Small intestine (tissue), 7 donors: ENCODE results near the gene PDE11A. TPM values are rescaled to one million over a fixed set of nuclear protein-coding genes. Genes with fewer than 3 reads are reported as not detected.
A peak's percentile ranks its signal among the peaks of the same experiment; 100 is the strongest.
"Not testable (repeated sequence)": the region's sequence is repeated elsewhere in the genome, so short reads cannot be mapped to it uniquely, and the experiment has no call there.

ENCODE experiments used
- DNase-seq, 2 donors: peaks; one replicate each; pipeline versions ENCODE4 v3.0.0 to v3.0.0-alpha.2; 2013
- FAIRE-seq: peaks from 2 replicates; lab custom pipeline; 2012; peaks lifted over from hg19 to GRCh38; lab: Jason Lieb, UNC
- H3K27ac ChIP-seq, 3 donors: one replicate each; pipeline ENCODE4 v1.5.1; 2013; ENCODE audit warnings: low read length in 2 of 3, mild to moderate bottlenecking in 2 of 3, control low read depth in 1 of 3, inconsistent platforms in 1 of 3, low read depth in 1 of 3, moderate library complexity in 1 of 3
- H3K27me3 ChIP-seq, 3 donors: one replicate each; pipeline ENCODE4 v1.6.1; 2013; ENCODE audit warnings: low read length in 3 of 3, inconsistent platforms in 1 of 3; ENCODE audit not compliant: control insufficient read depth in 3 of 3, insufficient read depth in 3 of 3
- H3K36me3 ChIP-seq, 3 donors: one replicate each; pipeline ENCODE4 v1.6.1; 2013; ENCODE audit warnings: low read length in 3 of 3, inconsistent platforms in 1 of 3, low read depth in 1 of 3, mild to moderate bottlenecking in 1 of 3, moderate library complexity in 1 of 3; ENCODE audit not compliant: control insufficient read depth in 3 of 3, insufficient read depth in 2 of 3
- H3K4me1 ChIP-seq, 3 donors: one replicate each; pipeline ENCODE4 v1.6.1; 2013; ENCODE audit warnings: low read length in 2 of 3, inconsistent platforms in 1 of 3, low read depth in 1 of 3, mild to moderate bottlenecking in 1 of 3, moderate library complexity in 1 of 3; ENCODE audit not compliant: control insufficient read depth in 3 of 3, insufficient read depth in 2 of 3
- H3K4me3 ChIP-seq, 3 donors: one replicate each; pipeline ENCODE4 v1.5.1; 2013; ENCODE audit warnings: low read length in 3 of 3, control low read depth in 1 of 3, inconsistent platforms in 1 of 3, low read depth in 1 of 3, mild to moderate bottlenecking in 1 of 3, moderate library complexity in 1 of 3
- H3K9me3 ChIP-seq, 2 donors: one replicate each; pipeline ENCODE4 v1.6.1; 2013; ENCODE audit warnings: low read depth in 1 of 2, low read length in 1 of 2; ENCODE audit not compliant: control insufficient read depth in 2 of 2, insufficient read depth in 1 of 2
- WGBS, 3 donors: extraction: QIAGEN DNeasy Blood & Tissue Kit; methylation state at CpG; one replicate each; pipeline ENCODE4 v1.1.7; 2013; 5-methylcytosine and 5-hydroxymethylcytosine counted together
- polyA plus RNA-seq, 4 donors: library from polyadenylated mRNA; stranded (reverse) in 3 of 4; unstranded in 1 of 4; fragments of 200-250 nt in 3 of 4; fragments of 120-200 nt in 1 of 4; gene quantifications; one replicate each; pipeline versions ENCODE4 v1.2.1 to v1.2.3, GENCODE V29; 2013
- donor health status: healthy with polysubstance abuse.
- donor health status: control.
- donor health status: control.
- donor health status: Bipolar disorder and iron deficiency.
- donor health status: healthy.

PDE11A gene
- polyA plus RNA-seq, 4 donors = 0.27 to 3.8 (median 0.84) TPM

GRCh38 chr2:177799531-177799930 lies 273.0 kb downstream of the PDE11A start:
- DNase-seq (peak; percentile 11 to 36), FAIRE-seq (no peak)
- Histone ChIP-seq H3K27ac (no peak overlapping the region), H3K9me3 (no peaks in the 10 kb centered on the region), H3K4me3 (no peak overlapping the region), H3K36me3 (no peaks in the 10 kb centered on the region), H3K4me1 (no peaks in the 10 kb centered on the region), H3K27me3 (no peaks in the 10 kb centered on the region)
- 30 to 38% (median 33%) methylated on average over 1 of the region's 1 CpG for WGBS, 3 donors

- Histone ChIP-seq H3K9me3 (no peaks in the 10 kb centered on the region), H3K4me3 (no peak overlapping the region), H3K4me1 (no peaks in the 10 kb centered on the region), H3K27me3 (no peaks in the 10 kb centered on the region), H3K36me3 (no peaks in the 10 kb centered on the region), H3K27ac (no peak overlapping the region)
- DNase-seq (no peak), FAIRE-seq (no peak)
- 14 to 28% (median 19%) methylated on average over 1 of the region's 1 CpG for WGBS, 3 donors
Measured at GRCh38 chr2:177797808-177798207, 274.8 kb downstream of the PDE11A start.

GRCh38 chr2:177796654-177797415 lies 275.7 kb downstream of the PDE11A start:
- FAIRE-seq (no peak), DNase-seq (no peak)
- Histone ChIP-seq H3K4me1 (no peaks in the 10 kb centered on the region), H3K4me3 (no peak overlapping the region), H3K27ac (no peak overlapping the region), H3K36me3 (no peaks in the 10 kb centered on the region), H3K9me3 (no peaks in the 10 kb centered on the region), H3K27me3 (no peaks in the 10 kb centered on the region)
- WGBS, 3 donors = 60 to 71% (median 65%) methylated on average over 4 of the region's 4 CpGs

GRCh38 chr2:177796011-177796410 lies 276.6 kb downstream of the PDE11A start:
- Histone ChIP-seq H3K36me3 (no peaks in the 10 kb centered on the region), H3K27me3 (no peaks in the 10 kb centered on the region), H3K27ac (no peak overlapping the region), H3K9me3 (no peaks in the 10 kb centered on the region), H3K4me3 (no peak overlapping the region), H3K4me1 (no peaks in the 10 kb centered on the region)
- DNase-seq = no peak
- no peak for FAIRE-seq
- WGBS, 3 donors = 89 to 94% (median 90%) methylated on average over 2 of the region's 2 CpGs

GRCh38 chr2:177785143-177785542 lies 287.4 kb downstream of the PDE11A start:
- 76 to 85% (median 78%) methylated on average over 5 to 6 of the region's 6 CpGs for WGBS, 3 donors
- H3K4me1 ChIP-seq, FAIRE-seq, H3K36me3 ChIP-seq, DNase-seq, H3K9me3 ChIP-seq, H3K27me3 ChIP-seq, H3K4me3 ChIP-seq, H3K27ac ChIP-seq: not testable (repeated sequence)

GRCh38 chr2:177784745-177785067 lies 287.9 kb downstream of the PDE11A start:
- H3K36me3 ChIP-seq = no peaks in the 10 kb centered on the region
- H3K9me3 ChIP-seq = no peaks in the 10 kb centered on the region
- peaks cover 0 to 7% (median 0%) of the 10 kb centered on the region in 3 donors for H3K4me1 ChIP-seq
- H3K27me3 ChIP-seq = no peaks in the 10 kb centered on the region
- DNase-seq = no peak
- H3K27ac ChIP-seq = peak overlapping the region in 1 of 3 donors; percentile 69
- WGBS, 3 donors = 16 to 40% (median 29%) methylated on average over 1 of the region's 1 CpG
- no peak overlapping the region for H3K4me3 ChIP-seq
- no peak for FAIRE-seq

GRCh38 chr2:177783835-177784744 lies 288.5 kb downstream of the PDE11A start:
- DNase-seq (peak; percentile 13 to 31), FAIRE-seq (no peak)
- H3K9me3 ChIP-seq = no peaks in the 10 kb centered on the region
- H3K4me1 ChIP-seq = peaks cover 0 to 7% (median 0%) of the 10 kb centered on the region in 3 donors
- 28 to 33% (median 30%) methylated on average over 2 of the region's 2 CpGs for WGBS, 3 donors
- H3K4me3 ChIP-seq = no peak overlapping the region
- H3K27me3 ChIP-seq = no peaks in the 10 kb centered on the region
- peak overlapping the region in 1 of 3 donors; percentile 69 for H3K27ac ChIP-seq
- H3K36me3 ChIP-seq = no peaks in the 10 kb centered on the region

- DNase-seq (no peak), FAIRE-seq (no peak)
- H3K27ac ChIP-seq = no peak overlapping the region
- H3K9me3 ChIP-seq = no peaks in the 10 kb centered on the region
- no peak overlapping the region for H3K4me3 ChIP-seq
- no peaks in the 10 kb centered on the region for H3K36me3 ChIP-seq
- peaks cover 0 to 7% (median 0%) of the 10 kb centered on the region in 3 donors for H3K4me1 ChIP-seq
- H3K27me3 ChIP-seq = no peaks in the 10 kb centered on the region
Measured at GRCh38 chr2:177783091-177783490, 289.5 kb downstream of the PDE11A start.
